ENCODE data around the gene MAP4.
A peak's percentile ranks its signal among the peaks of the same experiment; 100 is the strongest.

Gene MAP4

DNA sequence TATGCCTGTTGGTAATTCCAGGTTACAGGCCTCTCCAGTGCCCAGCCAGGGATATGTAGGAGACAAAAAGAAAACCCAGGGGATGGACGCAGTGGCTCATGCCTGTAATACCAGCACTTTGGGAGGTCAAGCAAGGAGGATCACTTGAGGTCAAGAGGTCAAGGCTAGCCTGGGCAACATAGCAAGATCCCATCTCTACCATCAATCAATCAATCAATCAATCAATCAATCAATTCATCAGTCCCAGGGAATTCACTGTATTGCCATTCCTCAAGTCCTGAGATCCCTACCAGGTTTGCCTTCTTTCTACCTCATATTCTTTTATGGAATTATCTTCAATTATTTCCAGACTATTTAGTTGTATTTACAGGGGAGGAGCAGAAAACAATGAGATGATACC lies 131.0 kb downstream of the MAP4 start:
- TF ChIP-seq, protein P1, sequence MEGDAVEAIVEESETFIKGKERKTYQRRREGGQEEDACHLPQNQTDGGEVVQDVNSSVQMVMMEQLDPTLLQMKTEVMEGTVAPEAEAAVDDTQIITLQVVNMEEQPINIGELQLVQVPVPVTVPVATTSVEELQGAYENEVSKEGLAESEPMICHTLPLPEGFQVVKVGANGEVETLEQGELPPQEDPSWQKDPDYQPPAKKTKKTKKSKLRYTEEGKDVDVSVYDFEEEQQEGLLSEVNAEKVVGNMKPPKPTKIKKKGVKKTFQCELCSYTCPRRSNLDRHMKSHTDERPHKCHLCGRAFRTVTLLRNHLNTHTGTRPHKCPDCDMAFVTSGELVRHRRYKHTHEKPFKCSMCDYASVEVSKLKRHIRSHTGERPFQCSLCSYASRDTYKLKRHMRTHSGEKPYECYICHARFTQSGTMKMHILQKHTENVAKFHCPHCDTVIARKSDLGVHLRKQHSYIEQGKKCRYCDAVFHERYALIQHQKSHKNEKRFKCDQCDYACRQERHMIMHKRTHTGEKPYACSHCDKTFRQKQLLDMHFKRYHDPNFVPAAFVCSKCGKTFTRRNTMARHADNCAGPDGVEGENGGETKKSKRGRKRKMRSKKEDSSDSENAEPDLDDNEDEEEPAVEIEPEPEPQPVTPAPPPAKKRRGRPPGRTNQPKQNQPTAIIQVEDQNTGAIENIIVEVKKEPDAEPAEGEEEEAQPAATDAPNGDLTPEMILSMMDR (IDR thresholded peaks at IDR 0.05; ENCODE audit: insufficient read depth, low read depth, low read length, missing control alignments), result no peak
- no peak for DNase-seq (ENCODE audit: low read depth)
- no peak overlapping the region for H3K4me3 ChIP-seq (ENCODE audit: low read depth, low read length)

DNA sequence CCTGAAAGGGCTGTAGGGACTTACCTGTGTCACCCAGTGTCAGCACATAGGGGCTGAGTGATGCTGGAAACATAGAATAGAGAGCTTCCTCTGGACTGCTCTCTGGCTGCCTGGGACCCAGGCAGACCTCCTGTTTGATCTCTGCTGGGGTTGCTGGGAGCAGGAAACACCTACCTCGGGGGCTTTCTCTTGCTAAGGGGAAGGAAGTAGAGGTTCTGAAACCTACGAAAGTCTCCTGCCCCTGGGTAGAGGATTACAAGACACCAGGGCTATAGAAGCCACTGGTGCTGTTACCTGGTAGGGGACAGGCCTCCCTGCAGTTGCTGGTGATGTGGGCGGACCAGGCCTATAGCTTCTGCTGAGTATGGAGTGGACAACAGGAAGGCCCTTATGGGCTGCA lies 131.6 kb downstream of the MAP4 start:
- TF ChIP-seq, protein P1 (IDR thresholded peaks at IDR 0.05; ENCODE audit: insufficient read depth, low read depth, low read length, missing control alignments), result no peak
- peak; percentile 50 for DNase-seq (ENCODE audit: low read depth)
- no peak overlapping the region for H3K4me3 ChIP-seq (ENCODE audit: low read depth, low read length)

DNA sequence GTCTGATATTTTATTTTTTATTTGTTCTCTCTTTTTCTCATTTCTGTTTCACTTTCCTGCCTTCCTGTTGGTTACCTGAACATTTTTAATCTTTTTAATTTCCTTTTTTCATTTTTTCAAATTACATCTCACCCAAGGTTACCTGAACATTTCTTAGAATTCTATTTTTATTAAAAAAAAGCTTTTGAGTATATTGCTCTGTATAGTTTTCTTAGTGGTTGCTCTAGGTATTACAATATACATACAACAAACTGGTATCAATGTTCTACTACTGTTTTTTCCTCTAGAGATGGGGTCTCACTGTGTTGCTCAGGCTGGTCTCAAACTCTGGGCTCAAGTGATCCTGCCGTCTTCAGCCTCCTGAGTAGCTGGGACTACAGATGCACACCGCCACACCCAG lies 133.9 kb downstream of the MAP4 start:
- TF ChIP-seq, protein P1 (IDR thresholded peaks at IDR 0.05; ENCODE audit: insufficient read depth, low read depth, low read length, missing control alignments), result no peak
- H3K4me3 ChIP-seq (ENCODE audit: low read depth, low read length), result no peak overlapping the region
- DNase-seq (ENCODE audit: low read depth), result no peak

GRCh38 chr3:47877719-47878118 lies 138.5 kb downstream of the MAP4 start:
- DNase-seq (ENCODE audit: low read depth), result no peak
- no peak overlapping the region for H3K4me3 ChIP-seq (ENCODE audit: low read depth, low read length)
- TF ChIP-seq, protein P1 (IDR thresholded peaks at IDR 0.05; ENCODE audit: insufficient read depth, low read depth, low read length, missing control alignments), result no peak

DNA sequence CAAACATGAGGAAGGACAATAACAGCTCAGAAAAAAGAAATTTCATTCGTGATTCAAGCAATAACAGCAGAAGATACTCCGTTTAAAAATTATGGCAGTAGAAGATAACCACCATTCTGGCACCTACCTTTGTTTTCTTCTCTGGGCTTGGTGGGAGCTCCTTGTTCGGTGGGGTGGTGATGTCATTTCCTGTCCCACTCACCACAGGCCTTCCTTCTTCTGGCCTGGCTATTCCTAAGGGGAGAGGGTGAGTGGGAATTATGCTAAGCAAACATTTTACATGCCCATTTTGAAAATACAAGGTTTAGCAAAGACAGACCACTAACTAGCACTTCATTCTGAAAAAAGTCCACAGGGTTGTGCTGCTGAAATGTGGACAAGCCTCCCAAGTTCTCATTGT lies 138.9 kb downstream of the MAP4 start:
- no peak overlapping the region for H3K4me3 ChIP-seq (ENCODE audit: low read depth, low read length)
- DNase-seq (ENCODE audit: low read depth), result no peak
- TF ChIP-seq, protein P1 (IDR thresholded peaks at IDR 0.05; ENCODE audit: insufficient read depth, low read depth, low read length, missing control alignments), result no peak

- no peak overlapping the region for H3K4me3 ChIP-seq (ENCODE audit: low read depth, low read length)
- TF ChIP-seq, protein P1 (IDR thresholded peaks at IDR 0.05; ENCODE audit: insufficient read depth, low read depth, low read length, missing control alignments), result no peak
- no peak for DNase-seq (ENCODE audit: low read depth)
Observed at GRCh38 chr3:47874913-47875312, 141.3 kb downstream of the MAP4 start.

DNA sequence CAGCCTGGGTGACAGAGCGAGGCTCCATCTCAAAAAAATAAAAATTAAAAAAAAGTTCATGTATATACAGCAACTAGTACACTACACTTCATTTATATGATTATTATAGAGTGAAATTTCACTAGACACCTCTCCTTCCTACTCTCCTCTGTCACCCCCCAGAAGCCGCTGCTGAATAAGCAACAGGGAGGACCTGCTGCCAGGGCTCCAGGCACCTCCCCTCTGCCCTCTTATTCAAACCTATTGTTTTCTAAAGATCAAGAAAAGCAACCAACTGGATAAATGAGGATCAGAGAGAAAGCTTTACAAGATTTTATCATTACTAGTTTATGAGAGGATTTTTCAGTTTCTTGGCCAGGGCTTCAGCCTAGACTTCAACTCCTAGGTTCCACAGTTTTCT lies 141.8 kb downstream of the MAP4 start:
- TF ChIP-seq, protein P1 (IDR thresholded peaks at IDR 0.05; ENCODE audit: insufficient read depth, low read depth, low read length, missing control alignments), result no peak
- no peak for DNase-seq (ENCODE audit: low read depth)

More for the DNA sequence above, 141.8 kb downstream of the MAP4 start:
- no peak overlapping the region for H3K4me3 ChIP-seq (ENCODE audit: low read depth, low read length)

Data from GM12865 (cell line).